HepG2 (cell line): ENCODE data around the gene ACACA. TPM values are rescaled to one million over a fixed set of nuclear protein-coding genes. Genes with fewer than 3 reads are reported as not detected.

Source experiments
- ATAC-seq: fragments of 200-7000 bp; cut with Tn5 transposase; 3 replicates; pipeline ENCODE4 v1.9.1; 2020; ENCODE audit warnings: mild to moderate bottlenecking, moderate library complexity
- BruUV-seq: library from RNA; stranded (reverse); fragments of 400-500 nt; replicated peaks from 2 replicates; lab custom pipeline; 2021; lab: Mats Ljungman, UMichigan
- CTCF ChIA-PET: fragments of 300-600 bp; formaldehyde crosslinking; extraction: SDS; loops from one replicate; lab custom pipeline; 2021; ENCODE audit warnings: low total read pairs, inconsistent platforms, low intra/inter-chr PET ratio; lab: Yijun Ruan, JAX
- POLR2A ChIA-PET: fragments of 350-600 bp; sonication (Branson Sonifier 250); formaldehyde crosslinking; loops from one replicate; lab custom pipeline; 2020; ENCODE audit warnings: antibody characterized with exemption, inconsistent platforms; lab: Yijun Ruan, JAX
- DNase-seq: peaks from one replicate; pipeline ENCODE4 v3.0.0-alpha.2; 2015; ENCODE audit warnings: low spot score
- FAIRE-seq: peaks from 3 replicates; lab custom pipeline; 2011; peaks lifted over from hg19 to GRCh38; lab: Jason Lieb, UNC
- H2AFZ ChIP-seq: one replicate; pipeline ENCODE4 v1.6.1; 2011; ENCODE audit warnings: low read length, inconsistent platforms
- H3K27ac ChIP-seq: fragments of 300-600 bp; 3 replicates; pipeline ENCODE4 v1.8.0; 2011; ENCODE audit warnings: mixed run types, mild to moderate bottlenecking, mixed read lengths, low read length, inconsistent platforms; ENCODE audit not compliant: insufficient read depth; ENCODE audit errors: extremely low read length
- H3K27me3 ChIP-seq, 2 experiments: fragments of 200-600 bp in 1 of 2; 2 replicates in 1 of 2; 3 replicates in 1 of 2; pipeline versions ENCODE4 v1.6.0 to v1.8.0; 2011; ENCODE audit warnings: low read length in 2 of 2, mild to moderate bottlenecking in 2 of 2, moderate library complexity in 2 of 2, inconsistent platforms in 1 of 2; ENCODE audit not compliant: insufficient read depth in 2 of 2, control insufficient read depth in 1 of 2
- H3K36me3 ChIP-seq, 2 experiments: fragments of 200-600 bp in 1 of 2; replicated peaks in 1 of 2; 2 replicates in 1 of 2; 3 replicates in 1 of 2; pipeline versions ENCODE4 v1.5.1 to v1.8.0; 2011; ENCODE audit warnings: low read length in 2 of 2, inconsistent platforms in 1 of 2; ENCODE audit not compliant: insufficient read depth in 2 of 2, control insufficient read depth in 1 of 2
- H3K4me1 ChIP-seq: 2 replicates; pipeline ENCODE4 v1.5.1; 2012; ENCODE audit warnings: low read length, inconsistent platforms; ENCODE audit not compliant: insufficient read depth
- H3K4me2 ChIP-seq: 2 replicates; pipeline ENCODE4 v1.6.0; 2011; ENCODE audit warnings: low read depth, low read length, inconsistent platforms
- H3K4me3 ChIP-seq, 3 experiments: fragments of 200-600 bp in 1 of 3; sonication (generic), shearing (Covaris generic) in 1 of 3; replicated peaks in 1 of 3; 2 replicates each; pipeline ENCODE4 v1.5.1; 2011 to 2016; ENCODE audit warnings: low read length in 3 of 3, inconsistent platforms in 2 of 3, low read depth in 2 of 3, mild to moderate bottlenecking in 2 of 3, control low read depth in 1 of 3, mixed read lengths in 1 of 3; ENCODE audit not compliant: insufficient read depth in 1 of 3
- H3K79me2 ChIP-seq: one replicate; pipeline ENCODE4 v1.6.1; 2011; ENCODE audit warnings: low read length, inconsistent platforms; ENCODE audit not compliant: insufficient read depth
- H3K9ac ChIP-seq: 2 replicates; pipeline ENCODE4 v1.6.0; 2011; ENCODE audit warnings: mild to moderate bottlenecking, low read depth, low read length, inconsistent platforms; ENCODE audit not compliant: insufficient read depth
- H3K9me3 ChIP-seq: 2 replicates; pipeline ENCODE4 v1.5.1; 2012; ENCODE audit warnings: mild to moderate bottlenecking, low read length
- H4K20me1 ChIP-seq: 2 replicates; pipeline ENCODE4 v1.6.0; 2011; ENCODE audit warnings: inconsistent platforms, mild to moderate bottlenecking, low read length, moderate library complexity; ENCODE audit not compliant: insufficient read depth
- HNF4G ChIP-seq, 2 experiments: sonication (generic) in 1 of 2; formaldehyde crosslinking in 1 of 2; IDR thresholded peaks; 2 replicates each; pipeline versions ENCODE4 v1.4.0 to v1.6.1; 2011 to 2020; ENCODE audit warnings: borderline replicate concordance in 2 of 2, low read depth in 2 of 2, mild to moderate bottlenecking in 2 of 2, low read length in 1 of 2, missing genetic modification reagents in 1 of 2, moderate library complexity in 1 of 2
- HNRNPK ChIP-seq: fragments of 200-400 bp; formaldehyde crosslinking; IDR thresholded peaks from 2 replicates; pipeline ENCODE4 v1.6.1; 2018; ENCODE audit warnings: low read length, low read depth, moderate library complexity, mild to moderate bottlenecking; ENCODE audit not compliant: poor library complexity, severe bottlenecking
- LBX2 ChIP-seq: sonication (generic); formaldehyde crosslinking; IDR thresholded peaks from 2 replicates; pipeline ENCODE4 v1.5.0; 2020; ENCODE audit warnings: missing genetic modification reagents, mild to moderate bottlenecking, borderline replicate concordance
- MYC ChIP-seq: sonication (generic); formaldehyde crosslinking; IDR thresholded peaks from 2 replicates; pipeline ENCODE4 v1.9.0; 2021; ENCODE audit warnings: missing genetic modification reagents, borderline replicate concordance
- SKI ChIP-seq: fragments of 450-650 bp; IDR thresholded peaks from one replicate; pipeline ENCODE4 v1.6.1; 2018; ENCODE audit warnings: mild to moderate bottlenecking; ENCODE audit not compliant: partially characterized antibody
- STAT5B ChIP-seq: sonication (generic); formaldehyde crosslinking; IDR thresholded peaks from 2 replicates; pipeline ENCODE4 v1.4.0; 2020; ENCODE audit warnings: missing genetic modification reagents
- XRCC5 ChIP-seq: fragments of 200-400 bp; formaldehyde crosslinking; optimal IDR thresholded peaks from 2 replicates; pipeline ENCODE3; 2017; ENCODE audit warnings: mild to moderate bottlenecking, low read length
- ZNF33B ChIP-seq: sonication (generic); formaldehyde crosslinking; IDR thresholded peaks from 2 replicates; pipeline ENCODE4 v1.5.1; 2020; ENCODE audit warnings: mild to moderate bottlenecking, missing genetic modification reagents
- ZNF777 ChIP-seq: sonication (generic); formaldehyde crosslinking; IDR thresholded peaks from 2 replicates; pipeline ENCODE4 v1.4.0; 2020; ENCODE audit warnings: missing genetic modification reagents
- WGBS: methylation state at CpG from one replicate; pipeline ENCODE4 v1.1.6; 2017; ENCODE audit warnings: low lambda C conversion rate; 5-methylcytosine and 5-hydroxymethylcytosine counted together
- in situ Hi-C: cut with HindIII; loops from 2 replicates; pipeline ENCODE4 v1.10.0; 2017; ENCODE audit warnings: low pct_unique_long_range_greater_than_20kb; ENCODE audit not compliant: extremely low pct_ligation_motif_present
- intact Hi-C: fragments of 100-400 bp; cut with micrococcal nuclease; formaldehyde crosslinking; loops from one replicate; pipeline ENCODE4 v1.10.0; 2022; ENCODE audit not compliant: unreplicated experiment
- polyA plus RNA-seq, 8 experiments: library from polyadenylated mRNA; depleted of rRNA in 3 of 8; stranded (reverse) in 7 of 8; unstranded in 1 of 8; fragments of >200 nt; fragmentation: Illumina TruSeq in 4 of 8; extraction: Trizol in 4 of 8; gene quantifications; 2 replicates each; pipeline versions ENCODE4 v1.2.1 to v1.2.3, GENCODE V29; 2011 to 2016; ENCODE audit warnings: low read depth in 4 of 8, missing spikeins in 1 of 8, mixed read lengths in 1 of 8; ENCODE audit not compliant: insufficient read depth in 1 of 8
- total RNA-seq, 5 experiments: library from RNA; depleted of rRNA; stranded (reverse); fragments of >200 nt; fragmentation: Illumina TruSeq; extraction: Trizol; gene quantifications; 2 replicates each; pipeline ENCODE4 v1.2.3, GENCODE V29; 2016; ENCODE audit warnings: low read depth in 1 of 5
- TF ChIP-seq, protein P1 (sequence below): sonication (generic); formaldehyde crosslinking; IDR thresholded peaks from 2 replicates; pipeline ENCODE4 v1.4.0; 2020; ENCODE audit warnings: missing genetic modification reagents

The ACACA gene
- total and polyA plus RNA-seq, 2 of the 13 experiments (the other 11 are each of a cell fraction or from before 2014, with no cell fraction given), result 39.2 to 47.2 TPM

DNA sequence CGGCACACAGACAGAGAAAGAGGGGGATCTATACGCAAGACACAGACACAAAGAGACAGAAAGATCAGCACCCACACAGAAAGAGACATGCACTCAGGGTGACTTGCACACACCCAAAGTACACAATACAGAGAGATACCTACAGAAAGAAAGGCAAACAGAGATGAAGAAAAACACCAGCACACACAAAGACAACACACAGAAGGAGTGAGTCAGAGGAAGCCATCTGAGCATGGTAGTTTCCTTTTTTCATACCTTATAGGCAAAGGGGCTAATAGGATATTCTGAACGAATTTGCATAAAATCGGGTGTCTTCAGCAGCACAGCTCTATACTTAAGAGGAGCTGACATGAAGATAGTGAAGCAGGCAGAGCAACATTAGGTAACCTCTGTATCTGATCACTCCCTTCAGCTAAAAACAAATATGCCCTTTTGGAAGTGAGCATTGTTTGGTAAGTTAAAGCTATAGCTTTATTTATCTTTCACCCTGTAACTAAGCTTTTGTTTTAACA lies 259.3 kb downstream of the ACACA start (continued):
- no peak for TF ChIP-seq LBX2 (CRISPR knock-in tag)
- no peak for TF ChIP-seq STAT5B (CRISPR knock-in tag)
- peak; percentile 61 for TF ChIP-seq HNF4G (IDR thresholded peaks at IDR 0.05; ENCODE audit: borderline replicate concordance, low read depth, low read length)
- TF ChIP-seq HNF4G (CRISPR knock-in tag; IDR thresholded peaks at IDR 0.05; ENCODE audit: borderline replicate concordance, low read depth), result no peak
- TF ChIP-seq XRCC5, result no peak
- TF ChIP-seq, protein P1, sequence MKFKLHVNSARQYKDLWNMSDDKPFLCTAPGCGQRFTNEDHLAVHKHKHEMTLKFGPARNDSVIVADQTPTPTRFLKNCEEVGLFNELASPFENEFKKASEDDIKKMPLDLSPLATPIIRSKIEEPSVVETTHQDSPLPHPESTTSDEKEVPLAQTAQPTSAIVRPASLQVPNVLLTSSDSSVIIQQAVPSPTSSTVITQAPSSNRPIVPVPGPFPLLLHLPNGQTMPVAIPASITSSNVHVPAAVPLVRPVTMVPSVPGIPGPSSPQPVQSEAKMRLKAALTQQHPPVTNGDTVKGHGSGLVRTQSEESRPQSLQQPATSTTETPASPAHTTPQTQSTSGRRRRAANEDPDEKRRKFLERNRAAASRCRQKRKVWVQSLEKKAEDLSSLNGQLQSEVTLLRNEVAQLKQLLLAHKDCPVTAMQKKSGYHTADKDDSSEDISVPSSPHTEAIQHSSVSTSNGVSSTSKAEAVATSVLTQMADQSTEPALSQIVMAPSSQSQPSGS, result 0 out of 2 replicates have a peak, but pooled peaks have one; percentile 29
- no peak for TF ChIP-seq ZNF777 (CRISPR knock-in tag)

DNA sequence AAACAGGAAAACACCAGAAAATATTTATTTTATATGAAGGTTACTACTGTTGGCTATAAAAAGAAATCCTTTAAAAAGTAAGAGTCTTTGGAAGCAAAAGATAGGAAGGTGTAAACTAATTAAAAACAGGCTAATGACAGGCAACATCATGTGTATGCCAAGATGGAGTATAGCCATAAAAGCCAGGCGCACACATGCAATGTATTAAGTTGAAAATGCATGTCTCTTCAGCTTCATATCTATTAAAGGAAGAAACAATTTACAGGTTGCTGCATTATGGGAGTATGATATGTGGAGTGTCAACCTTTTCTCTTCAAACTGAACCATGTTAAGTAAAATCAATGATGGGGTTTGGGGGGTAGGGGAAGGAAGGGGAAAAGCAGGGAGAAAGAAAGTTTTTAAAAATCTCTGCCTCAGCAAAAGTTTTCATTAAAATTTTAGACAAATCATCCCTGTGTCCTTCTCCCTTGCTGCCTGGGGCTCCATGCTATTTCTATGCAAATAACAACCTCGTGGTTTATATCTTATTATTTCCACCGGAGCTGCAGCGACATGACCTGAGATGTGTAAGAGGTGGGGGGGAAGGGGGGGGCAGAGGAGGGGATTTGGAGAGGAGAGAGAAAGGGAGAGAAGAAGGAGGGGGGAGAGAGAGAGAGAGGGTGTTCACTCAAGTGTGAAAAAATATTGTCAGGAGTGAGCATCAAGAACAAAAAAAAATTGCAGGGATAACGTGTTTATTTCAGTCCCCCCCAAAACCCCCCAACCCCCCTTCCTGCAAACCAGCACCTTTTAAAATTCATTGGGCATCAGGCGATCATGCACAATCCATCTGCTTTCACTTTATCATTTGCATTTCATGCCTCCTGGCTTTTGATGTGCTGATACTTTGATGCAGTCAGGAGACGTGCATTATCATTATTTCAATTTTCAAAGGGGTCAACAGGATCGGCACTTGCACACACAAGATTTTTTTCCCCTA lies 260.3 kb downstream of the ACACA start:
- H3K9ac ChIP-seq, result peak overlapping the region; percentile 36
- no peaks in the 10 kb centered on the region for H4K20me1 ChIP-seq
- WGBS, result 92% methylated on average over 8 of the region's 8 CpGs
- ChIA-PET POLR2A (no interaction called here), CTCF (no interaction called here)
- H3K27me3 ChIP-seq, result no peaks in the 10 kb centered on the region
- peaks cover 31% of the 10 kb centered on the region for H3K4me1 ChIP-seq
- H3K27ac ChIP-seq, result peak overlapping the region; percentile 82
- DNase-seq (no peak), ATAC-seq (no peak), FAIRE-seq (no peak)
- no peaks in the 10 kb centered on the region for H3K9me3 ChIP-seq
- H3K4me3 ChIP-seq, result no peak overlapping the region
- peaks cover 1 to 36% of the 10 kb centered on the region in 2 experiments; a peak in 4 of 5 replicates for H3K36me3 ChIP-seq
- TF ChIP-seq HNRNPK (peak; percentile 72), SKI (no peak), MYC (CRISPR knock-in tag) (no peak), ZNF33B (no peak)
- no peak overlapping the region for H2AFZ ChIP-seq
- H3K4me2 ChIP-seq, result peak overlapping the region; percentile 75
- in situ Hi-C loops, result no loop called here
- intact Hi-C loops, result no loop called here
- H3K79me2 ChIP-seq, result no peaks in the 10 kb centered on the region
- BruUV-seq, result no TSS peak
